ENCODE measurements around the gene C5AR1.

C5AR1 gene

DNA sequence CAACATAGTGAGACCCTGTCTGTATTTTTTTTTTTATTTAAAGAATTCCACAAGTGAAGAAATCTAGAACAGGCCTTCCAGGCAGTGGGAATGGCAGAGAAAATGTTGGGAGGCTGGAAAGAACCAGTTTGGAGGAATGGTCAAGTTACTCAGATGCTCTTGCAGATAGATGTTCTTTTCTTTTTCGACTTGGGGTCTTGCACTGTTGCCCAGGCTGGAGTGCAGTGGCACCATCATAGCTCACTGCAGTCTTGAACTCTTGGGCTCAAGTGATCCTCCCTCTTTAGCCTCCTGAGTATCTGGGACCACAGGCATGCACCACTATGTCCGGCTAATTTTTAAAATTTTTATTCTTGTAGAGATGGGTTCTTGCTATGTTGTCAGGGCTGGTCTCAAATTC is 662 bp downstream of the C5AR1 start:
- TF ChIP-seq EZH2 (IDR thresholded peaks at IDR 0.05; ENCODE audit: borderline replicate concordance, low read length): no peak
- TF ChIP-seq, protein P1, sequence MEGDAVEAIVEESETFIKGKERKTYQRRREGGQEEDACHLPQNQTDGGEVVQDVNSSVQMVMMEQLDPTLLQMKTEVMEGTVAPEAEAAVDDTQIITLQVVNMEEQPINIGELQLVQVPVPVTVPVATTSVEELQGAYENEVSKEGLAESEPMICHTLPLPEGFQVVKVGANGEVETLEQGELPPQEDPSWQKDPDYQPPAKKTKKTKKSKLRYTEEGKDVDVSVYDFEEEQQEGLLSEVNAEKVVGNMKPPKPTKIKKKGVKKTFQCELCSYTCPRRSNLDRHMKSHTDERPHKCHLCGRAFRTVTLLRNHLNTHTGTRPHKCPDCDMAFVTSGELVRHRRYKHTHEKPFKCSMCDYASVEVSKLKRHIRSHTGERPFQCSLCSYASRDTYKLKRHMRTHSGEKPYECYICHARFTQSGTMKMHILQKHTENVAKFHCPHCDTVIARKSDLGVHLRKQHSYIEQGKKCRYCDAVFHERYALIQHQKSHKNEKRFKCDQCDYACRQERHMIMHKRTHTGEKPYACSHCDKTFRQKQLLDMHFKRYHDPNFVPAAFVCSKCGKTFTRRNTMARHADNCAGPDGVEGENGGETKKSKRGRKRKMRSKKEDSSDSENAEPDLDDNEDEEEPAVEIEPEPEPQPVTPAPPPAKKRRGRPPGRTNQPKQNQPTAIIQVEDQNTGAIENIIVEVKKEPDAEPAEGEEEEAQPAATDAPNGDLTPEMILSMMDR (IDR thresholded peaks at IDR 0.05; ENCODE audit: low read length): no peak
- Histone ChIP-seq H3K36me3 (ENCODE audit: insufficient read depth, low read length) (no peaks in the 10 kb centered on the region), H3K9me3 (ENCODE audit: low read length) (no peaks in the 10 kb centered on the region), H3F3A (ENCODE audit: insufficient read depth, low read length) (no peaks in the 10 kb centered on the region), H3K9ac (ENCODE audit: low read length) (no peak overlapping the region), H3K27ac (ENCODE audit: low read depth, low read length, poor library complexity, severe bottlenecking) (no peak overlapping the region), H3K4me3 (ENCODE audit: low read depth, low read length, poor library complexity, severe bottlenecking) (no peak overlapping the region), H3K27me3 (ENCODE audit: insufficient read depth, low read length) (no peaks in the 10 kb centered on the region; the same call in 1 of the 2 replicates), H2AFZ (ENCODE audit: low read length) (no peak overlapping the region), H3K4me1 (ENCODE audit: insufficient read depth, low read length, severe bottlenecking) (no peaks in the 10 kb centered on the region), H3K4me2 (ENCODE audit: low read length) (no peak overlapping the region), H3K9me2 (ENCODE audit: low read depth, low read length) (no peaks in the 10 kb centered on the region), H4K20me1 (ENCODE audit: insufficient read depth, low read length) (no peaks in the 10 kb centered on the region), H3K79me2 (ENCODE audit: insufficient read depth, low read length) (no peaks in the 10 kb centered on the region)

DNA sequence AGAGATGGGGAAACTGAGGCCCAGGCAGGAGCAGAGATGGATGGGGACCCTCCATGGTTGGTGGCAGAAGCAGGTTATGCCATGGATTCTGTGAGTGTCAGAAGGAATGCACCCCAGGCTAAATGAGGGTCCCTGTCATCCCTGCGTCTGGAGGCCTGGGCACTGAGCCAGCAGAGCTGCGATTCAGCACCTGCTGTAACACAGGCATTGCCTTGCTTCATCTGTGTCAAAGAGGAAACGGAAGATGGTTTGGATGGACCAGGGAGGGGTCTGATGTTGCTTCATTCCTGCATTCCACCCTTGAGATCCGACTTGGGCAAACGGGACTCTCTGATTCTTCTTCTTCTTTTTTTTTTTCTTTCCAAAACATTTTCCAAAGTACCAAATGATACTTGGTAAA is 1.2 kb downstream of the C5AR1 start:
- no peaks in the 10 kb centered on the region for H3K79me2 ChIP-seq (ENCODE audit: insufficient read depth, low read length)
- H3K4me1 ChIP-seq (ENCODE audit: insufficient read depth, low read length, severe bottlenecking): no peaks in the 10 kb centered on the region
- H4K20me1 ChIP-seq (ENCODE audit: insufficient read depth, low read length): no peaks in the 10 kb centered on the region
- TF ChIP-seq EZH2 (IDR thresholded peaks at IDR 0.05; ENCODE audit: borderline replicate concordance, low read length): no peak
- TF ChIP-seq, protein P1 (IDR thresholded peaks at IDR 0.05; ENCODE audit: low read length): no peak
- H3K9me3 ChIP-seq (ENCODE audit: low read length): no peaks in the 10 kb centered on the region
- no peak overlapping the region for H3K4me3 ChIP-seq (ENCODE audit: low read depth, low read length, poor library complexity, severe bottlenecking)
- H3F3A ChIP-seq (ENCODE audit: insufficient read depth, low read length): no peaks in the 10 kb centered on the region
- H3K27me3 ChIP-seq (ENCODE audit: insufficient read depth, low read length): no peaks in the 10 kb centered on the region; the same call in 1 of the 2 replicates
- no peak overlapping the region for H3K27ac ChIP-seq (ENCODE audit: low read depth, low read length, poor library complexity, severe bottlenecking)
- no peak overlapping the region for H2AFZ ChIP-seq (ENCODE audit: low read length)
- H3K9ac ChIP-seq (ENCODE audit: low read length): no peak overlapping the region
- H3K36me3 ChIP-seq (ENCODE audit: insufficient read depth, low read length): no peaks in the 10 kb centered on the region
- H3K9me2 ChIP-seq (ENCODE audit: low read depth, low read length): no peaks in the 10 kb centered on the region
- H3K4me2 ChIP-seq (ENCODE audit: low read length): no peak overlapping the region

DNA sequence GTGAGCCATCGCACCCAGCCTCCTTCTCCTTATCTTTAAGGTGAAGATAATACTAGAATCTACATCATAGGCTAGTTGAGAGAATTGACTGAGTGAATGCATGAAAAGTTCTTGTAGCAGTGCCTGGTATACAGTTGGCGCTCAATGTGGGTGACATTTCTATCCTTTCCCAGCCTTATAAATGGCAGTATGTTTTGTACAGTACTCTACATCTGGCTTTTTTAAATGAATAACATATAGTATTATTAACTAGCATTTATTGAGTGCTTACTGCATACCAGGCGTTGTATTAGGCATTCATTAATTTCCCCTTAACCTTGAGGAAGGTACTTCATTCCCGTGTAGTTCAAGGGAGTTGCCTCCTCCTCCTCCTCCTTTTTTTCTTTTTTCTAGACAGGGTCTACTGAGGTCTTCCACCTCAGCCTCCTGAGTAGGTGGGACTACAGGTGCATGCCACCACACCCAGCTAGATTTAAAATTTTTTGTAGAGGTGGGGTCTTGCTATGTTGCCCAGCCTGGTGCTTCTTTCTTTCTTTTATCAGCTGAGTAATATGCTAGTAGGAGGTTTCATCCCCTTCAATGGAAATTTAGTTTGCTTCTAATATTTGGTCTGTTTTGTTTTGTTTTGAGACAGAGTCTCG is 2.8 kb downstream of the C5AR1 start:
- no peak for TF ChIP-seq EZH2 (IDR thresholded peaks at IDR 0.05; ENCODE audit: borderline replicate concordance, low read length)
- TF ChIP-seq, protein P1 (IDR thresholded peaks at IDR 0.05; ENCODE audit: low read length): no peak
- Histone ChIP-seq H3K27ac (ENCODE audit: low read depth, low read length, poor library complexity, severe bottlenecking) (no peak overlapping the region), H3K9ac (ENCODE audit: low read length) (no peak overlapping the region), H3F3A (ENCODE audit: insufficient read depth, low read length) (no peaks in the 10 kb centered on the region), H2AFZ (ENCODE audit: low read length) (no peak overlapping the region), H3K4me1 (ENCODE audit: insufficient read depth, low read length, severe bottlenecking) (no peaks in the 10 kb centered on the region), H3K4me2 (ENCODE audit: low read length) (no peak overlapping the region), H3K36me3 (ENCODE audit: insufficient read depth, low read length) (no peaks in the 10 kb centered on the region), H3K9me2 (ENCODE audit: low read depth, low read length) (no peaks in the 10 kb centered on the region), H3K4me3 (ENCODE audit: low read depth, low read length, poor library complexity, severe bottlenecking) (no peak overlapping the region), H3K9me3 (ENCODE audit: low read length) (no peaks in the 10 kb centered on the region), H4K20me1 (ENCODE audit: insufficient read depth, low read length) (no peaks in the 10 kb centered on the region), H3K79me2 (ENCODE audit: insufficient read depth, low read length) (no peaks in the 10 kb centered on the region), H3K27me3 (ENCODE audit: insufficient read depth, low read length) (no peaks in the 10 kb centered on the region; the same call in 1 of the 2 replicates)
